ENCODE data around the gene PTPN3.

Gene PTPN3

GRCh38 chr9:109467936-109468335, 30.2 kb downstream of the PTPN3 start:
- TF ChIP-seq CEBPB (IDR thresholded peaks at IDR 0.05) = no peak
- no peak for TF ChIP-seq FOXM1 (IDR thresholded peaks at IDR 0.05; ENCODE audit: borderline replicate concordance, low read depth)
- TF ChIP-seq TEAD4 (IDR thresholded peaks at IDR 0.05) = no peak
- TF ChIP-seq EGR1 (IDR thresholded peaks at IDR 0.05) = no peak
- no peak for TF ChIP-seq MAX (IDR thresholded peaks at IDR 0.05)

GRCh38 chr9:109466623-109467590, 31.2 kb downstream of the PTPN3 start:
- TF ChIP-seq REST (IDR thresholded peaks at IDR 0.05; ENCODE audit: low read depth) (no peak), RAD21 (IDR thresholded peaks at IDR 0.05; ENCODE audit: low read depth) (no peak), EGR1 (IDR thresholded peaks at IDR 0.05) (no peak), FOXM1 (IDR thresholded peaks at IDR 0.05; ENCODE audit: borderline replicate concordance, low read depth) (no peak), USF1 (IDR thresholded peaks at IDR 0.05) (no peak), TAF1 (IDR thresholded peaks at IDR 0.05; ENCODE audit: low read depth) (no peak), TEAD4 (IDR thresholded peaks at IDR 0.05) (no peak), ZBTB7A (IDR thresholded peaks at IDR 0.05; ENCODE audit: low read depth) (no peak), EP300 (IDR thresholded peaks at IDR 0.05; ENCODE audit: borderline replicate concordance) (no peak), NFIC (IDR thresholded peaks at IDR 0.05) (no peak), MAX (IDR thresholded peaks at IDR 0.05) (no peak), CEBPB (IDR thresholded peaks at IDR 0.05) (no peak), CREB1 (IDR thresholded peaks at IDR 0.05; ENCODE audit: low read depth) (no peak), TCF12 (IDR thresholded peaks at IDR 0.05; ENCODE audit: low read depth) (no peak), YY1 (IDR thresholded peaks at IDR 0.05; ENCODE audit: low read depth) (no peak)

GRCh38 chr9:109463924-109464625, 34.0 kb downstream of the PTPN3 start:
- TF ChIP-seq EGR1 (IDR thresholded peaks at IDR 0.05) = no peak
- TF ChIP-seq MAX (IDR thresholded peaks at IDR 0.05) = no peak
- no peak for TF ChIP-seq NFIC (IDR thresholded peaks at IDR 0.05)
- TF ChIP-seq TAF1 (IDR thresholded peaks at IDR 0.05; ENCODE audit: low read depth) = no peak
- TF ChIP-seq REST (IDR thresholded peaks at IDR 0.05; ENCODE audit: low read depth) = no peak
- no peak for TF ChIP-seq CREB1 (IDR thresholded peaks at IDR 0.05; ENCODE audit: low read depth)
- TF ChIP-seq ZBTB7A (IDR thresholded peaks at IDR 0.05; ENCODE audit: low read depth) = no peak
- no peak for TF ChIP-seq YY1 (IDR thresholded peaks at IDR 0.05; ENCODE audit: low read depth)
- TF ChIP-seq RAD21 (IDR thresholded peaks at IDR 0.05; ENCODE audit: low read depth) = no peak
- TF ChIP-seq TEAD4 (IDR thresholded peaks at IDR 0.05) = no peak
- TF ChIP-seq USF1 (IDR thresholded peaks at IDR 0.05) = no peak
- no peak for TF ChIP-seq CEBPB (IDR thresholded peaks at IDR 0.05)
- TF ChIP-seq FOXM1 (IDR thresholded peaks at IDR 0.05; ENCODE audit: borderline replicate concordance, low read depth) = no peak
- no peak for TF ChIP-seq EP300 (IDR thresholded peaks at IDR 0.05; ENCODE audit: borderline replicate concordance)
- no peak for TF ChIP-seq TCF12 (IDR thresholded peaks at IDR 0.05; ENCODE audit: low read depth)

GRCh38 chr9:109460576-109460975, 37.5 kb downstream of the PTPN3 start:
- TF ChIP-seq ZBTB7A (IDR thresholded peaks at IDR 0.05; ENCODE audit: low read depth) = no peak
- TF ChIP-seq EP300 (IDR thresholded peaks at IDR 0.05; ENCODE audit: borderline replicate concordance) = no peak
- no peak for TF ChIP-seq TAF1 (IDR thresholded peaks at IDR 0.05; ENCODE audit: low read depth)
- TF ChIP-seq CREB1 (IDR thresholded peaks at IDR 0.05; ENCODE audit: low read depth) = no peak
- TF ChIP-seq EGR1 (IDR thresholded peaks at IDR 0.05) = no peak
- no peak for TF ChIP-seq TCF12 (IDR thresholded peaks at IDR 0.05; ENCODE audit: low read depth)
- TF ChIP-seq TEAD4 (IDR thresholded peaks at IDR 0.05) = no peak
- no peak for TF ChIP-seq FOXM1 (IDR thresholded peaks at IDR 0.05; ENCODE audit: borderline replicate concordance, low read depth)
- no peak for TF ChIP-seq YY1 (IDR thresholded peaks at IDR 0.05; ENCODE audit: low read depth)
- no peak for TF ChIP-seq REST (IDR thresholded peaks at IDR 0.05; ENCODE audit: low read depth)
- no peak for TF ChIP-seq MAX (IDR thresholded peaks at IDR 0.05)
- no peak for TF ChIP-seq USF1 (IDR thresholded peaks at IDR 0.05)
- TF ChIP-seq RAD21 (IDR thresholded peaks at IDR 0.05; ENCODE audit: low read depth) = no peak
- no peak for TF ChIP-seq NFIC (IDR thresholded peaks at IDR 0.05)
- TF ChIP-seq CEBPB (IDR thresholded peaks at IDR 0.05) = no peak
